HUES48 (cell line): ENCODE data around the gene S100A14.

Experiments used
- H3K27ac ChIP-seq: one replicate; pipeline ENCODE4 v1.7.0; 2013; ENCODE audit warnings: low read depth, low read length, inconsistent platforms
- H3K27me3 ChIP-seq: 2 replicates; pipeline ENCODE4 v1.6.1; 2013; ENCODE audit warnings: mild to moderate bottlenecking, low read length; ENCODE audit not compliant: control insufficient read depth, insufficient read depth
- H3K36me3 ChIP-seq: 2 replicates; pipeline ENCODE4 v1.6.1; 2013; ENCODE audit warnings: low read length; ENCODE audit not compliant: control insufficient read depth, insufficient read depth
- H3K4me1 ChIP-seq: 2 replicates; pipeline ENCODE4 v1.6.1; 2013; ENCODE audit warnings: mild to moderate bottlenecking, low read length; ENCODE audit not compliant: control insufficient read depth, insufficient read depth
- H3K4me3 ChIP-seq: 2 replicates; pipeline ENCODE4 v1.5.1; 2013; ENCODE audit warnings: mild to moderate bottlenecking, low read depth, low read length
- H3K9ac ChIP-seq: 2 replicates; pipeline ENCODE4 v1.6.1; 2013; ENCODE audit warnings: mild to moderate bottlenecking, low read depth, low read length, moderate library complexity
- H3K9me3 ChIP-seq: 2 replicates; pipeline ENCODE4 v1.6.1; 2013; ENCODE audit warnings: low read length; ENCODE audit not compliant: control insufficient read depth, insufficient read depth

S100A14 gene

DNA sequence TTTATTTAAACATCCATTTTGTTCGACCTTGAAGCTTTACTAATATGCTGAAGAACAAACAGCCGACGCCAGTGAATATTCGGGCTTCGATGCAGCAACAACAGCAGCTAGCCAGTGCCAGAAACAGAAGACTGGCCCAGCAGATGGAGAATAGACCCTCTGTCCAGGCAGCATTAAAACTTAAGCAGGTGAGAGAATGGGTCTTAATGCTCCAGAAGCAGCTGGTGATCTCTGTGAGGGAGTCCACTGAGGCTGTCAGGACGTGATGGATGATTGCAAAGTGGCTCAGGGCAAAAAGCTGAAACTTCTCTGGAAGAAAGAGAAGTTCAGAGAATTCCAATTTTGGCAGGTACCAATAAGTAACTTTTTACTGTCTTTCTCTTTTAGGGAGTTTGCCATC is 22.1 kb upstream of the S100A14 start:
- H3K27ac ChIP-seq: no peak overlapping the region
- H3K4me3 ChIP-seq: no peak overlapping the region
- H3K9me3 ChIP-seq: no peaks in the 10 kb centered on the region
- no peaks in the 10 kb centered on the region for H3K27me3 ChIP-seq
- H3K36me3 ChIP-seq: peaks cover 80% of the 10 kb centered on the region
- peaks cover 4% of the 10 kb centered on the region; the same call in 1 of the 2 replicates for H3K4me1 ChIP-seq
- H3K9ac ChIP-seq: no peak overlapping the region

DNA sequence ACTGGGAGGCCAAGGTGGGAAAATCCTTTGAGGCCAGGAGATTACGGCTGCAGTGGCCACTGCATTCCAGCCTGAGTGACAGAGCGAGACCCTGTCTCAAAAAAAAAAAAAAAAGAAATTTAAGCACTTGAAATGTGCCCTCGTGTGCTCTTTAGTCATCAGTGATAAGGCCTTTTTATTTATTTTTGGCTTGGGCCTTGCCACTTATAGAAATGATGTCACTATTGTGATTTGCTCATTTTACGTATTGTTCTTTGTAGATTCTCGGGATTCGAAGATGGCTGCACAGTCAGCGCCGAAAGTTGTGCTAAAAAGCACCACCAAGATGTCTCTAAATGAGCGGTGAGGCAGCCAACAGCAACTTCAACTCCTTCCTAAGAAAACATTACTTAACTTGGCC is 20.2 kb upstream of the S100A14 start:
- no peak overlapping the region for H3K9ac ChIP-seq
- peaks cover 61% of the 10 kb centered on the region for H3K36me3 ChIP-seq
- H3K9me3 ChIP-seq: no peaks in the 10 kb centered on the region
- H3K4me3 ChIP-seq: no peak overlapping the region
- H3K4me1 ChIP-seq: peaks cover 5% of the 10 kb centered on the region; the same call in 1 of the 2 replicates
- no peak overlapping the region for H3K27ac ChIP-seq
- no peaks in the 10 kb centered on the region for H3K27me3 ChIP-seq

DNA sequence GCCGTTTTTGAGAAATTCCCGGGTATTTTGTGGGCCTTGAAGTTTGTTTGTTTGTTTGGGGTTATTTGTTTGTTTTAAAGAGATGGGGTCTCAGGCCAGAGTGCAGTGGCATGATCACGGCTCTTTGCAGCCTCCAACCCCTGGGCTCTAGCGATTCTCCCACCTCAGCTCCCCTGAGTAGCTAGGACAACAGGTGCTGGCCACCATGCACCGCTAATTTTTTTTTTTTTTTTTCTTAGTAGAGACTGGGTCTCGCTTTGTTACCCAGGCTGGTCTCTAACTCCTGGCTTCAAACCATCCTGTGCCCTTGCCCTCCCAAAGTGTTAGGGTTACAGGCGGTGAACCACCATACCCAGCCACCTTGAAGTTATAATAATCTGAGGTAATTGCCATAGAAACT is 19.7 kb upstream of the S100A14 start:
- H3K9ac ChIP-seq: no peak overlapping the region

DNA sequence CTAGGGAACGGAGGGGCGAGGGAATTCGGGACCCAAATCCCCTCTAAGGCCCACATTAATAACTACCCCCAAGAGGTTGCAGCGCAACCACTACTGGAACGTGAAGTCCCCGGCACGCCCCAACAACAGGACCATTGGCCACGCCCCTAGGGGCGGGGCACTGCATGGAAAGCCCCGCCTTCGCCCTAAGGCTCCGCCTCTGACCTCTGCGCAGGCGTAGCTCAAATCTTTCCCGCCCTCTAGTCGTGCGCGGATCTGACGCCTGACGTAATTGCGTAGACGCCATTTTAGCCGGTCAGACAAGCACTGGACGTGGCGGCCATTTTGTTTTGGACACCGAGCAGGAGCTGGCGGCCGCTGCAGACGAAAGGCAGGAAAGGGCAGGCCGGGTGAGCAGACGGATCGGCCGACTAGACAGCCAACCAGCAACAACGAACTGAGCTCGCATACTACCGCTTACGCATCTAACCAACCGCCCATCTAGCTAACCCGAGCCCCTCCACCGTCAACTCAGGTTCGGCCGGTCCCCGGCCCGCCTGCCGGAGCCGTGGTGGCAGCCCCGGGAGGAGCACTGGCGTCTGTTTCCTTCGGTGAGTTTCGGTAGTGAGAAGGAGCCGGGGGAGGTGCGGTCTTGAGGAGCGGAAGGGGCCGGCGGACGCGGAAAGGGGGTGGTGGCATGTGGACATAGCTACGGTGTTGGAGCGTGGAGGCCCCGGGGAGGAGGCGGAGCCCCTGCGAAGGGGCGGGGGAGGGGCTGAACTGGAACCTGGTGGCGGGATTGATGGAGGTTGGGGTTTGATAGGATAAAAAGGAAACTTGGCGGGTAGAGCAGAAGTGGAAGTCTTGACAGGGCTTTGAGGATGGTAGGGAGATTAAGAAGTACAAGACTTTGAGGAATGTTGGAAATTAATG is 17.9 kb upstream of the S100A14 start, which contains the start of gene CHTOP:
TSS of gene CHTOP (plus strand) at position 313 of the 912 bp plus-strand sequence. CDS start 2,523 bp downstream, outside the sequence.
- Histone ChIP-seq H3K27me3 (no peaks in the 10 kb centered on the region), H3K27ac (peak within 1 kb of the TSS; percentile 100), H3K4me1 (peaks cover 5% of the 10 kb centered on the region; the same call in 1 of the 2 replicates), H3K9ac (peak within 1 kb of the TSS; percentile 100), H3K9me3 (no peaks in the 10 kb centered on the region), H3K4me3 (peak within 1 kb of the TSS; percentile 100), H3K36me3 (peaks cover 38% of the 10 kb centered on the region)

More for the DNA sequence above, 19.7 kb upstream of the S100A14 start:
- Histone ChIP-seq H3K36me3 (peaks cover 56% of the 10 kb centered on the region), H3K27me3 (no peaks in the 10 kb centered on the region), H3K4me3 (no peak overlapping the region), H3K9me3 (no peaks in the 10 kb centered on the region), H3K4me1 (peaks cover 5% of the 10 kb centered on the region; the same call in 1 of the 2 replicates), H3K27ac (no peak overlapping the region)

DNA sequence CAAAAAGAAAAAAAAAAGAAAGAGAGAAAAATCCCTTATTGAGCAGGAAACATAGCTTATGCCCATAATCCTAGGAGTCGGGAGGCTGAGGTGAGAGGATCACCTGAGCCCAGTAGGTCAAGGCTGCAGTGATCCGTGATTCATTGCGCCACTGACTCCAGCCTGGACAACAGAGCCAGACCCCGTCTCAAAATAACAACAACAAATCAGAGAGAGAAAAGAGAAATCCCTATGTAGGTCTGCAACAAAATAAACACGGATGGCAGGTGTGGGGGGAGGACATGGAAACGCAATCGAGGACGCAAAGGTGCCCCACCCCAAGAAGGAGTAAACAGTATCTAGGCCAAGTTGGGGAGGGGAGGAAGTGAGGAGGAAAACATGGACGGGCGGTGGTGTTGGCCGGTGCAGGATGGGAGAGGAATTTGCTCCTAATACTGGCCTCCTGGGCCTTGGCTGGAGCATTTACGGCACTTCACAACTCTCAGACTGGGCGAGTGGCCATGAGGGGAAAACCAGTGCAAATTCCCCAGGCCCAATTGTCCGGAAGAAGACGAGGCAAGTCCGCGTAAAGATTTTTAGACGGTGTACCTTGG is 17.1 kb upstream of the S100A14 start:
- Histone ChIP-seq H3K36me3 (peaks cover 30% of the 10 kb centered on the region), H3K9me3 (no peaks in the 10 kb centered on the region), H3K27ac (peak overlapping the region; percentile 24), H3K4me3 (peak overlapping the region; percentile 100), H3K27me3 (no peaks in the 10 kb centered on the region), H3K9ac (no peak overlapping the region), H3K4me1 (peaks cover 7% of the 10 kb centered on the region; the same call in 1 of the 2 replicates)

DNA sequence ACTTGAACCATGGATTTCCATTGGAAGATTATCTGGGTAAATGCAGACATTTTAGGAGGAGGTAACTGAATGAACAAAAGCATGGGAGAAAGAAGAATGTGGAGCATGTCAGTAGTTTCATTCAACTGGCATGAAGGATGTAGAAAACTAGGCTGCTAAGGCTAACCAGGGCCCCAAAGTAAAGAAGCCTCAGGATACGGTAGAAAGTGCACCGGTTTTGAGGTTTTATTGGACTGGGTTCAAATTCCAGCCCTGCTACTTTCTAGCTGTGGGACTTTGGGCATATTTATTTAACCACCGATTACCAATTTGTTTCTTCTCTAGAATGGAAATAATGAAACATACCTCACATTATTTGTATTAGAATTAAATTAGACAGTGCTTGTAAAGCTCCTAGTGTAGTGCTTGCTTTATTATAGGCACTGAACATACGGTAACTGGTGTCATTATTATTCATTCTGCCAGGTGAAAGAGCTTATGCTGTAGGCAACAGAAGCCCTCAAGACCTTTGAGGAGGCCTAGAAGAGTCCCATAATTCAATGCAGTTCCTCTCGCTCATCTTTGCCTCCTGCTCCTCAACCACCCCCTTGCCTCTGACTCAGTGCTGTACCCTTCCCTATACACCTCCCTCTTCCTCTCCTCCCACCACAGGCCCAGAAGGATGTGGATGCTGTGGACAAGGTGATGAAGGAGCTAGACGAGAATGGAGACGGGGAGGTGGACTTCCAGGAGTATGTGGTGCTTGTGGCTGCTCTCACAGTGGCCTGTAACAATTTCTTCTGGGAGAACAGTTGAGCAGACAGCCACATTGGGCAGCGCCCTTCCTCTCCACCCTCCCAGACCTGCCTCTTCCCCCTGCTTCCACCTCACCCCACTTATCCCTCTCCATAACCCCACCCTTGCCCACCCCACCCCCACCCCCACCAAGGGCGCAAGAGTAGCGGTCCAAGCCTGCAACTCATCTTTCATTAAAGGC is 15.2 kb upstream of the S100A14 start:
- Histone ChIP-seq H3K36me3 (peaks cover 11% of the 10 kb centered on the region), H3K27ac (no peak overlapping the region), H3K4me1 (peaks cover 18% of the 10 kb centered on the region), H3K27me3 (no peaks in the 10 kb centered on the region), H3K9ac (no peak overlapping the region), H3K4me3 (no peak overlapping the region), H3K9me3 (no peaks in the 10 kb centered on the region)

DNA sequence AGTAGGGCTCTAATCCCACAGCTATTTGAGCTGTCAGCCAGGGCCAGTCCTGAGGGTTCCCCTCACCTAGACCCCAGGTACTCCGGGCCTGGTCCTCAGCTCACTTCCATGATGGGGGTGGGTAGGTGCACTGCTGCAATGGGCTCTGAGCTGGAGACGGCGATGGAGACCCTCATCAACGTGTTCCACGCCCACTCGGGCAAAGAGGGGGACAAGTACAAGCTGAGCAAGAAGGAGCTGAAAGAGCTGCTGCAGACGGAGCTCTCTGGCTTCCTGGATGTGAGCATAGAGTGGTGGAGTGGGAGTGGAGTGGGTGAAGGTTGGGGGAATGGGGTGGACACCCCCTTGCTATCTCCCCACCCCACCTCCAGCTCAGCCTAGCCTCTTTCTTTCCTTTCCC is 14.3 kb upstream of the S100A14 start:
- Histone ChIP-seq H3K36me3 (peaks cover 1% of the 10 kb centered on the region; the same call in 1 of the 2 replicates), H3K4me3 (no peak overlapping the region), H3K27ac (no peak overlapping the region), H3K4me1 (peaks cover 20% of the 10 kb centered on the region), H3K9me3 (no peaks in the 10 kb centered on the region), H3K27me3 (no peaks in the 10 kb centered on the region), H3K9ac (no peak overlapping the region)

DNA sequence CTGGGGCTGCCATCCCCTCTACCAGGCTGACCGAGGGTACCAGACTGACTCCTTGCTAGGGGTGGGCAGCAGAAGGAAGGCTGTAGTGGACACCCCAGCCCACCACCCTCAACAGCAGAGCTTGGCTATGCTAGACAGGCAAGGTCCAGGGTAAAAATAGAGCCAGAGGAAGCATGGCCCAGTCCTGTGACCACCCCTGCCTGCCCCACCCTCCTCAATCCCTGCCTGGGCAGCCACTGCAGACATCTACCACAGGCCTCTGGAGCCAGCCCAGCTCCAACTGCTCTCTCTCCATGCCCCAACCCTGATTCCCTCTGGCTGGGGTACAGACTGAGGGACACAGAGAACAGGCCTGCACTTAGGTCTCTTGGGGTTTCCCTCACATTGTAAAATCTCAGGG is 13.8 kb upstream of the S100A14 start:
- no peaks in the 10 kb centered on the region for H3K9me3 ChIP-seq
- peaks cover 20% of the 10 kb centered on the region for H3K4me1 ChIP-seq
- no peak overlapping the region for H3K9ac ChIP-seq
- H3K27ac ChIP-seq: no peak overlapping the region
- H3K36me3 ChIP-seq: no peaks in the 10 kb centered on the region
- H3K4me3 ChIP-seq: no peak overlapping the region
- H3K27me3 ChIP-seq: no peaks in the 10 kb centered on the region

DNA sequence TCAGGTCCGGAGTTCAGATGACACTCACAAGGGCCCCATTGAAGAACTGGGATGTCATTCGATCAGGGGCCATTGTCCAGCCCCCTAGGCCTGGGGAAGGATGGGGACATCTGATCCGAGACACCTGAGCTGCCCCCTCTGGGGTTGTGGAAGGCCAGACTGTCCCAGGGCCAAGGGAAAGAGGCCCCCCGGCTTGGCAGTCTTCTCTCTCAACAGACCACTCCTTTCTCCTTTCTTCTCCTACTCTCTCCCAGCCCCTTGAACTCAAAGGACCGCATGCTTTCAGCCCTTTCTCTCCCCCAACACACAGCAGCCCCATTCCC is 13.2 kb upstream of the S100A14 start:
- H3K4me1 ChIP-seq: peaks cover 20% of the 10 kb centered on the region
- H3K9me3 ChIP-seq: no peaks in the 10 kb centered on the region
- H3K27ac ChIP-seq: no peak overlapping the region
- no peak overlapping the region for H3K4me3 ChIP-seq
- no peak overlapping the region for H3K9ac ChIP-seq
- no peaks in the 10 kb centered on the region for H3K36me3 ChIP-seq
- no peaks in the 10 kb centered on the region for H3K27me3 ChIP-seq

DNA sequence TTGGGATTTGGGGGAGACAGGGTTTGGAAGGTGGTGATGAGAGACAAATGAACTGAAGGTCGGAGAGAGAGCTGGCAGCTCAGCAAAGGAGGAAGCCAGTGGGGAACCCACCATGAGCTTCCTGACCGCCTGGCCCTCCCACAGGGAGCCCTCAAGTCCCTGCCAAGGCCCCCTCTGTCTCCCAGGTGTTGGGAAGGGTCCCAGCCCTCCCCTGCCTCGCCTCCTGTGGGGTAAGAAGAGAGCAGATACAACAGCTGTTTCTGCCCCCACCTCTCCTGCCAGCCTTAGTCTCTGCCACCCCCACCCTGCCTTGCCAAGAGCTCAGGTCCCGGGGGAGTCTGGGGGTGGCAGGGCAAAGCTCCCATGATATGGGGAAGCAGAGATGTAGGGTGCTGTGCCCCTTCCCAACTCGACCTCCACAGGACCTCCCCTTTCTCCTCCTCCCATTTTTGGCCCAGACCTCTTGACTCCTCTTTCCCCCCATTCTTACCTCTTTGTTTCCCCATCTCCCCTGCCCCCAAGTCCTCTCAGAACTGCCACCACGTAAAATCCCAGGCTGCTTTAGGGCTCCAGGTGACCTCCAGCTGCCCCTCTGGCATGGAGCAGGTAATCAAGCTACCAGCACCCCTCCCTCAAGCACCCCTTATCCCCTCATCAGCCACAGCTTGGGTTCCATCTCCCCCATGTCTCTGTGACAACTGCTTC is 12.7 kb upstream of the S100A14 start:
- no peaks in the 10 kb centered on the region for H3K9me3 ChIP-seq
- H3K27me3 ChIP-seq: no peaks in the 10 kb centered on the region
- H3K4me3 ChIP-seq: no peak overlapping the region
- H3K27ac ChIP-seq: no peak overlapping the region
- peaks cover 22% of the 10 kb centered on the region for H3K4me1 ChIP-seq
- peaks cover 4% of the 10 kb centered on the region; the same call in 1 of the 2 replicates for H3K36me3 ChIP-seq
- no peak overlapping the region for H3K9ac ChIP-seq
